SK-N-MC (cell line): Measurements from ENCODE around the gene CCN5.
"Not testable (repeated sequence)": the region's sequence is repeated elsewhere in the genome, so short reads cannot be mapped to it uniquely, and the experiment has no call there.

ENCODE experiments used
- DNase-seq: peaks from one replicate; pipeline ENCODE4 v3.0.0-alpha.2; 2011; ENCODE audit warnings: low read depth, low spot score
- H3K27ac ChIP-seq: fragments of 200-600 bp; sonication (generic); 2 replicates; pipeline ENCODE4 v1.5.1; 2016; ENCODE audit warnings: mixed run types
- H3K36me3 ChIP-seq: fragments of 200-600 bp; sonication (generic); 2 replicates; pipeline ENCODE4 v1.6.1; 2017; ENCODE audit warnings: antibody characterized with exemption, low read length, mixed read lengths; ENCODE audit not compliant: insufficient read depth
- H3K4me3 ChIP-seq: fragments of 200-600 bp; sonication (generic); 2 replicates; pipeline ENCODE4 v1.5.1; 2016
- H3K9ac ChIP-seq: fragments of 200-600 bp; sonication (generic); 2 replicates; pipeline ENCODE4 v1.8.0; 2017; ENCODE audit warnings: mixed run types, mixed read lengths; ENCODE audit not compliant: insufficient read length
- H3K9me3 ChIP-seq: fragments of 200-600 bp; sonication (generic); 2 replicates; pipeline ENCODE4 v1.6.1; 2017; ENCODE audit warnings: low read depth, mild to moderate bottlenecking, antibody characterized with exemption, low read length, moderate library complexity, mixed read lengths
- EZH2 ChIP-seq: fragments of 200-600 bp; sonication (generic); IDR thresholded peaks from one replicate; pipeline ENCODE4 v1.6.1; 2017; ENCODE audit warnings: antibody characterized with exemption
- FOXP2 ChIP-seq: optimal IDR thresholded peaks from 2 replicates; pipeline ENCODE3; 2011; ENCODE audit warnings: mild to moderate bottlenecking, moderate library complexity; ENCODE audit not compliant: insufficient read depth; ENCODE audit errors: extremely low read length, control extremely low read depth
- POLR2AphosphoS5 ChIP-seq: IDR thresholded peaks from 2 replicates; pipeline ENCODE4 v1.6.1; 2012; ENCODE audit warnings: mild to moderate bottlenecking, low read depth, low read length, borderline replicate concordance

Gene CCN5

GRCh38 chr20:44752099-44752931, 37.1 kb downstream of the CCN5 start:
- H3K27ac ChIP-seq, result no peak overlapping the region
- H3K4me3 ChIP-seq, result no peak overlapping the region

GRCh38 chr20:44754554-44754953, 39.4 kb downstream of the CCN5 start:
- Histone ChIP-seq H3K9me3 (no peaks in the 10 kb centered on the region), H3K9ac (no peak overlapping the region), H3K4me3 (no peak overlapping the region), H3K27ac (no peak overlapping the region), H3K36me3 (no peaks in the 10 kb centered on the region)
- DNase-seq, result no peak
- TF ChIP-seq FOXP2 (no peak), EZH2 (no peak), POLR2AphosphoS5 (no peak)

More at GRCh38 chr20:44752099-44752931, 37.1 kb downstream of the CCN5 start:
- no peak for TF ChIP-seq FOXP2
- no peak for TF ChIP-seq EZH2
- no peak for TF ChIP-seq POLR2AphosphoS5
- no peak for DNase-seq
- Histone ChIP-seq H3K9ac (no peak overlapping the region), H3K36me3 (no peaks in the 10 kb centered on the region), H3K9me3 (no peaks in the 10 kb centered on the region)

- no peak for TF ChIP-seq EZH2
- no peak for TF ChIP-seq FOXP2
- no peak for TF ChIP-seq POLR2AphosphoS5
- no peak overlapping the region for H3K9ac ChIP-seq
- no peaks in the 10 kb centered on the region for H3K9me3 ChIP-seq
- DNase-seq, result no peak
- H3K36me3 ChIP-seq, result no peaks in the 10 kb centered on the region
- no peak overlapping the region for H3K4me3 ChIP-seq
- no peak overlapping the region for H3K27ac ChIP-seq
Observed at GRCh38 chr20:44756011-44756688, 41.0 kb downstream of the CCN5 start.

GRCh38 chr20:44756956-44757355, 41.8 kb downstream of the CCN5 start:
- no peak overlapping the region for H3K9ac ChIP-seq

GRCh38 chr20:44758247-44759101, 43.3 kb downstream of the CCN5 start:
- no peak overlapping the region for H3K9ac ChIP-seq
- H3K9me3 ChIP-seq, result no peaks in the 10 kb centered on the region
- no peaks in the 10 kb centered on the region for H3K36me3 ChIP-seq
- no peak overlapping the region for H3K27ac ChIP-seq
- no peak for TF ChIP-seq EZH2
- no peak for TF ChIP-seq POLR2AphosphoS5
- no peak for TF ChIP-seq FOXP2
- no peak for DNase-seq
- no peak overlapping the region for H3K4me3 ChIP-seq

More at GRCh38 chr20:44756956-44757355, 41.8 kb downstream of the CCN5 start:
- no peak for DNase-seq
- no peak overlapping the region for H3K27ac ChIP-seq
- TF ChIP-seq POLR2AphosphoS5, result no peak
- no peak for TF ChIP-seq EZH2
- no peak for TF ChIP-seq FOXP2
- H3K9me3 ChIP-seq, result no peaks in the 10 kb centered on the region
- no peak overlapping the region for H3K4me3 ChIP-seq
- H3K36me3 ChIP-seq, result no peaks in the 10 kb centered on the region

- no peaks in the 10 kb centered on the region for H3K9me3 ChIP-seq
Observed at GRCh38 chr20:44759595-44759994, 44.4 kb downstream of the CCN5 start.

GRCh38 chr20:44761423-44761822, 46.3 kb downstream of the CCN5 start:
- no peak for TF ChIP-seq POLR2AphosphoS5
- TF ChIP-seq FOXP2, result no peak
- no peak for TF ChIP-seq EZH2
- H3K36me3 ChIP-seq, result no peaks in the 10 kb centered on the region
- no peak overlapping the region for H3K9ac ChIP-seq
- no peak overlapping the region for H3K27ac ChIP-seq
- no peak overlapping the region for H3K4me3 ChIP-seq
- DNase-seq, result no peak
- H3K9me3 ChIP-seq, result no peaks in the 10 kb centered on the region

More at GRCh38 chr20:44759595-44759994, 44.4 kb downstream of the CCN5 start:
- Histone ChIP-seq H3K9ac (no peak overlapping the region), H3K27ac (no peak overlapping the region), H3K4me3 (no peak overlapping the region), H3K36me3 (no peaks in the 10 kb centered on the region)
- TF ChIP-seq POLR2AphosphoS5 (no peak), EZH2 (no peak), FOXP2 (no peak)
- no peak for DNase-seq

GRCh38 chr20:44762466-44763140, 47.4 kb downstream of the CCN5 start:
- Histone ChIP-seq H3K36me3 (no peaks in the 10 kb centered on the region), H3K27ac (no peak overlapping the region), H3K9ac (no peak overlapping the region), H3K4me3 (no peak overlapping the region), H3K9me3 (no peaks in the 10 kb centered on the region)
- no peak for DNase-seq
- no peak for TF ChIP-seq FOXP2

GRCh38 chr20:44763798-44764197, 48.6 kb downstream of the CCN5 start:
- not testable (repeated sequence) for H3K9me3 ChIP-seq, H3K36me3 ChIP-seq, DNase-seq, H3K9ac ChIP-seq, H3K4me3 ChIP-seq, H3K27ac ChIP-seq
